Activated T-helper 1 cell treated with Interleukin-2 at 50 U/mL for 16 hours (primary cell): ENCODE measurements around the gene LXN.

Experiments used
- DNase-seq: peaks from one replicate; pipeline ENCODE4 v3.0.0-alpha.2; 2020; ENCODE audit warnings: low read depth

The LXN gene

GRCh38 chr3:158668506-158668905 lies 3.9 kb downstream of the LXN start:
- no peak for DNase-seq

- no peak for DNase-seq
These were observed 6.0 kb downstream of the LXN start for GRCh38 chr3:158666416-158666815.

- DNase-seq, result no peak
These were observed 8.6 kb downstream of the LXN start for GRCh38 chr3:158663832-158664231.

GRCh38 chr3:158663246-158663645 lies 9.2 kb downstream of the LXN start:
- no peak for DNase-seq

- no peak for DNase-seq
These were observed 11.7 kb downstream of the LXN start for GRCh38 chr3:158660711-158661110.

- DNase-seq, result peak; percentile 12
These were observed 12.8 kb downstream of the LXN start for GRCh38 chr3:158659454-158660237.

GRCh38 chr3:158658889-158659288 lies 13.6 kb downstream of the LXN start:
- DNase-seq, result no peak

- DNase-seq, result no peak
These were observed 20.0 kb downstream of the LXN start for GRCh38 chr3:158652463-158652862.

- DNase-seq, result no peak
These were observed 21.3 kb downstream of the LXN start for GRCh38 chr3:158651192-158651591.

GRCh38 chr3:158649791-158650190 lies 22.7 kb downstream of the LXN start:
- no peak for DNase-seq

GRCh38 chr3:158644345-158644908 lies 28.0 kb downstream of the LXN start, which contains the start of gene GFM1:
Gene GFM1 (plus strand): TSS chr3:158644527. CDS start chr3:158644635, 108 bp downstream.
- peak; percentile 77 for DNase-seq

GRCh38 chr3:158642474-158643210 lies 29.8 kb downstream of the LXN start:
- DNase-seq, result no peak

GRCh38 chr3:158642005-158642404 lies 30.4 kb downstream of the LXN start:
- no peak for DNase-seq

GRCh38 chr3:158640646-158641045 lies 31.8 kb downstream of the LXN start:
- DNase-seq, result no peak

GRCh38 chr3:158631981-158632380 lies 40.5 kb downstream of the LXN start:
- no peak for DNase-seq

GRCh38 chr3:158625881-158626280 lies 46.6 kb downstream of the LXN start:
- no peak for DNase-seq

- DNase-seq, result no peak
These were observed 54.2 kb downstream of the LXN start for GRCh38 chr3:158617982-158618875.
